GM23338 (cell line): ENCODE measurements around the gene BPTF. TPM values are rescaled to one million over a fixed set of nuclear protein-coding genes. Genes with fewer than 3 reads are reported as not detected.
A peak's percentile ranks its signal among the peaks of the same experiment; 100 is the strongest.

Source experiments
- ATAC-seq: fragments of 200-7000 bp; cut with Tn5 transposase; 3 replicates; pipeline ENCODE4 v1.9.1; 2020
- DNase-seq: peaks from one replicate; pipeline ENCODE4 v3.0.0-alpha.2; 2015; ENCODE audit warnings: low spot score
- H2AFZ ChIP-seq: fragments of 200-600 bp; sonication (generic); 2 replicates; pipeline ENCODE4 v1.8.0; 2016; ENCODE audit warnings: antibody characterized with exemption, mild to moderate bottlenecking, moderate library complexity
- H3F3A ChIP-seq: fragments of 200-600 bp; sonication (generic); replicated peaks from 2 replicates; pipeline ENCODE4 v1.8.0; 2017; ENCODE audit warnings: antibody characterized with exemption, mixed run types, low read depth
- H3K27ac ChIP-seq: fragments of 200-600 bp; sonication (generic); 2 replicates; pipeline ENCODE4 v1.6.1; 2016; ENCODE audit warnings: low read depth
- H3K27me3 ChIP-seq: fragments of 200-600 bp; sonication (generic); 2 replicates; pipeline ENCODE4 v1.8.0; 2016; ENCODE audit warnings: mild to moderate bottlenecking, mixed run types, moderate library complexity; ENCODE audit not compliant: insufficient read depth
- H3K36me3 ChIP-seq: fragments of 200-600 bp; sonication (generic); 2 replicates; pipeline ENCODE4 v1.8.0; 2016; ENCODE audit warnings: mild to moderate bottlenecking; ENCODE audit not compliant: insufficient read depth
- H3K4me1 ChIP-seq: fragments of 200-600 bp; sonication (generic); 2 replicates; pipeline ENCODE4 v1.8.0; 2016; ENCODE audit warnings: mild to moderate bottlenecking, moderate library complexity; ENCODE audit not compliant: insufficient read depth
- H3K4me2 ChIP-seq: fragments of 200-600 bp; sonication (generic); 2 replicates; pipeline ENCODE4 v1.7.1; 2017; ENCODE audit warnings: mixed run types
- H3K4me3 ChIP-seq: fragments of 200-600 bp; sonication (generic); 2 replicates; pipeline ENCODE4 v1.6.1; 2016; ENCODE audit warnings: mixed run types
- H3K79me2 ChIP-seq: fragments of 200-600 bp; sonication (generic); replicated peaks from 2 replicates; pipeline ENCODE4 v1.8.0; 2017; ENCODE audit warnings: mild to moderate bottlenecking; ENCODE audit not compliant: insufficient read depth
- H3K9me2 ChIP-seq: fragments of 200-600 bp; sonication (generic); 2 replicates; pipeline ENCODE4 v1.8.0; 2017; ENCODE audit not compliant: insufficient read depth
- H4K20me1 ChIP-seq: fragments of 200-600 bp; sonication (generic); replicated peaks from 2 replicates; pipeline ENCODE4 v1.8.0; 2017; ENCODE audit warnings: mild to moderate bottlenecking; ENCODE audit not compliant: insufficient read depth
- H3K27ac Mint-ChIP-seq: 2 replicates; pipeline ENCODE4 v1.8.0; 2020; ENCODE audit warnings: inconsistent platforms, mild to moderate bottlenecking, moderate library complexity, mixed read lengths
- H3K27me3 Mint-ChIP-seq: 3 replicates; pipeline ENCODE4 v1.8.0; 2022; ENCODE audit warnings: low read depth, mild to moderate bottlenecking, moderate library complexity, mixed read lengths, inconsistent platforms; ENCODE audit not compliant: insufficient read depth, poor library complexity
- H3K36me3 Mint-ChIP-seq: 3 replicates; pipeline ENCODE4 v1.8.0; 2021; ENCODE audit warnings: low read depth, mild to moderate bottlenecking, inconsistent platforms, moderate library complexity, mixed read lengths
- H3K4me1 Mint-ChIP-seq: 3 replicates; pipeline ENCODE4 v1.8.0; 2020; ENCODE audit warnings: mild to moderate bottlenecking, inconsistent platforms, mixed read lengths
- H3K4me3 Mint-ChIP-seq: 3 replicates; pipeline ENCODE4 v1.8.0; 2021; ENCODE audit warnings: moderate library complexity, mild to moderate bottlenecking, inconsistent platforms, mixed read lengths
- H3K9me3 Mint-ChIP-seq: 3 replicates; pipeline ENCODE4 v1.8.0; 2020; ENCODE audit warnings: moderate library complexity, mild to moderate bottlenecking, inconsistent platforms, mixed read lengths
- CREB1 ChIP-seq: fragments of 250-450 bp; sonication (Bioruptor Pico); IDR thresholded peaks from 2 replicates; pipeline ENCODE4 v1.5.0; 2020; ENCODE audit warnings: low read depth, mild to moderate bottlenecking, moderate library complexity
- CTCF ChIP-seq, 2 experiments: fragments of 200-600 bp in 1 of 2; sonication (generic) in 1 of 2; conservative IDR thresholded peaks; 2 replicates each; pipeline versions ENCODE4 v1.5.1 to v1.6.1; 2016 to 2017; ENCODE audit warnings: antibody characterized with exemption in 2 of 2, low read depth in 2 of 2, mild to moderate bottlenecking in 2 of 2, moderate library complexity in 1 of 2
- EZH2 ChIP-seq: fragments of 200-600 bp; sonication (generic); IDR thresholded peaks from one replicate; pipeline ENCODE4 v1.8.0; 2017; ENCODE audit warnings: antibody characterized with exemption, mild to moderate bottlenecking, low read depth; ENCODE audit not compliant: unreplicated experiment
- EZH2phosphoT487 ChIP-seq: fragments of 200-600 bp; sonication (generic); IDR thresholded peaks from one replicate; pipeline ENCODE4 v1.8.1; 2018; ENCODE audit warnings: antibody characterized with exemption; ENCODE audit not compliant: unreplicated experiment
- JUNB ChIP-seq: IDR thresholded peaks from one replicate; pipeline ENCODE4 v1.6.1; 2016; ENCODE audit warnings: antibody characterized with exemption; ENCODE audit not compliant: unreplicated experiment
- NANOG ChIP-seq: IDR thresholded peaks from 2 replicates; pipeline ENCODE4 v1.6.1; 2016; ENCODE audit warnings: antibody characterized with exemption, borderline replicate concordance
- POLR2AphosphoS5 ChIP-seq: IDR thresholded peaks from 2 replicates; pipeline ENCODE4 v1.6.1; 2016; ENCODE audit warnings: antibody characterized with exemption, low read depth
- ZNF114 ChIP-seq: fragments of 250-450 bp; sonication (Bioruptor Pico); IDR thresholded peaks from 2 replicates; pipeline ENCODE4 v1.5.0; 2020; ENCODE audit warnings: mild to moderate bottlenecking, moderate library complexity
- ZNF331 ChIP-seq: fragments of 250-450 bp; sonication (Bioruptor Pico); IDR thresholded peaks from 2 replicates; pipeline ENCODE4 v1.5.0; 2020; ENCODE audit warnings: low read depth, mild to moderate bottlenecking, moderate library complexity
- ZNF462 ChIP-seq: fragments of 250-450 bp; sonication (Bioruptor Pico); IDR thresholded peaks from 2 replicates; pipeline ENCODE4 v1.5.0; 2020; ENCODE audit warnings: mild to moderate bottlenecking, moderate library complexity
- polyA plus RNA-seq: library from polyadenylated mRNA; unstranded; fragments of >200 nt; fragmentation: Nextera tagmentation; extraction: Ambion mirVana; gene quantifications from 2 replicates; pipeline ENCODE4 v1.2.1, GENCODE V29; 2016
- total RNA-seq: library from RNA; depleted of rRNA; stranded (reverse); fragments of >200 nt; shearing (Covaris generic); gene quantifications from 2 replicates; pipeline ENCODE4 v1.2.3, GENCODE V29; 2014
- TF ChIP-seq, protein P1 (sequence below): IDR thresholded peaks from 2 replicates; pipeline ENCODE4 v1.6.1; 2016; ENCODE audit warnings: antibody characterized with exemption

The BPTF gene
- total and polyA plus RNA-seq, 2 experiments from 2014 or later, result 161 to 179 TPM

DNA sequence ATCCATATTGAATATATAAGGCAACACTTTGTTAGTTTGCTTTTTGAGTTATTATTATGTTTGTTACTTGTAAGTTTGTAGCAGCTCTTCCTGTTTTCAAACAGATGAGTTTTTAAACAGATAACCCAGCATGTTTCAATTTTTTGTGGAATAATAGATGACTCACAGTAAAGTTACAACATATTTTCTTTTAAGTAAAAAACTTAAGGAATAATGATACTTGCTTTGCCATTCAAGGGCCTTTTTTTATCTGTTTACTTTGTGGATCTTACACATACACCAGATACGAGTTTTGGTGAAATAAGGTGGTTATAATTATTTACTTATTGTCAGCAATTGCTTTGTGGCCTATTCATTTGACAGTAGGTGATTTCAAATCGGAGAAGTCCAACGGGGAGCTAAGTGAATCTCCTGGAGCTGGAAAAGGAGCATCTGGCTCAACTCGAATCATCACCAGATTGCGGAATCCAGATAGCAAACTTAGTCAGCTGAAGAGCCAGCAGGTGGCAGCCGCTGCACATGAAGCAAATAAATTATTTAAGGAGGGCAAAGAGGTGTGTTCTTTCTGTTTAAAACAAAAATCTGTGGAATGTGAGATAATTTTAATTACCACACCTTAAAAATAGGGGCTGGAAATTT, 66.3 kb downstream of the BPTF start:
- Histone ChIP-seq H3K27me3 (no peaks in the 10 kb centered on the region), H3K4me3 (no peak overlapping the region), H4K20me1 (peaks cover 13% of the 10 kb centered on the region), H2AFZ (no peak overlapping the region), H3K4me2 (no peak overlapping the region), H3F3A (no peaks in the 10 kb centered on the region; the same call in 1 of the 2 replicates), H3K79me2 (peaks cover 35% of the 10 kb centered on the region), H3K36me3 (peaks cover 54% of the 10 kb centered on the region), H3K9me2 (no peaks in the 10 kb centered on the region), H3K4me1 (no peaks in the 10 kb centered on the region), H3K27ac (0 out of 2 replicates have a peak overlapping the region, but pooled peaks have one; percentile 17)
- ATAC-seq, result no peak
- Mint-ChIP-seq H3K9me3 (no peaks in the 10 kb centered on the region), H3K4me1 (no peaks in the 10 kb centered on the region), H3K27ac (peak overlapping the region; percentile 15; the same call in 1 of the 2 replicates), H3K36me3 (peaks cover 59% of the 10 kb centered on the region), H3K27me3 (no peaks in the 10 kb centered on the region), H3K4me3 (no peak overlapping the region)
- TF ChIP-seq EZH2 (no peak), ZNF331 (no peak), CTCF (conservative IDR thresholded peaks at IDR 0.05; ENCODE audit: low read depth in 2 of 2) (peak; percentile 29 to 31; a peak in 3 of 4 replicates), ZNF114 (CRISPR knock-in tag) (no peak), CREB1 (no peak), JUNB (no peak)
- DNase-seq, result peak; percentile 22

- peaks cover 56% of the 10 kb centered on the region for H3K36me3 ChIP-seq
- Mint-ChIP-seq H3K27me3 (peaks cover 12% of the 10 kb centered on the region), H3K9me3 (no peaks in the 10 kb centered on the region), H3K4me1 (no peaks in the 10 kb centered on the region), H3K36me3 (peaks cover 81% of the 10 kb centered on the region), H3K4me3 (no peak overlapping the region), H3K27ac (peak overlapping the region; percentile 33; the same call in 1 of the 2 replicates)
- no peak overlapping the region for H3K4me2 ChIP-seq
- H3K4me1 ChIP-seq, result no peaks in the 10 kb centered on the region
- H3K79me2 ChIP-seq, result no peaks in the 10 kb centered on the region
- ATAC-seq, result no peak
- H2AFZ ChIP-seq, result no peak overlapping the region
- DNase-seq, result no peak
- H3K27me3 ChIP-seq, result no peaks in the 10 kb centered on the region
- H3K4me3 ChIP-seq, result no peak overlapping the region
- 0 out of 2 replicates have a peak, but pooled peaks cover 3% of the 10 kb centered on the region for H4K20me1 ChIP-seq
- peaks cover 3% of the 10 kb centered on the region for H3F3A ChIP-seq
- H3K27ac ChIP-seq, result no peak overlapping the region; the same call in 1 of the 2 replicates
- H3K9me2 ChIP-seq, result no peaks in the 10 kb centered on the region
- TF ChIP-seq ZNF462 (CRISPR knock-in tag) (no peak), EZH2 (no peak), EZH2phosphoT487 (no peak), ZNF114 (CRISPR knock-in tag) (no peak), POLR2AphosphoS5 (no peak), ZNF331 (no peak), NANOG (no peak), JUNB (no peak)
- TF ChIP-seq, protein P1, sequence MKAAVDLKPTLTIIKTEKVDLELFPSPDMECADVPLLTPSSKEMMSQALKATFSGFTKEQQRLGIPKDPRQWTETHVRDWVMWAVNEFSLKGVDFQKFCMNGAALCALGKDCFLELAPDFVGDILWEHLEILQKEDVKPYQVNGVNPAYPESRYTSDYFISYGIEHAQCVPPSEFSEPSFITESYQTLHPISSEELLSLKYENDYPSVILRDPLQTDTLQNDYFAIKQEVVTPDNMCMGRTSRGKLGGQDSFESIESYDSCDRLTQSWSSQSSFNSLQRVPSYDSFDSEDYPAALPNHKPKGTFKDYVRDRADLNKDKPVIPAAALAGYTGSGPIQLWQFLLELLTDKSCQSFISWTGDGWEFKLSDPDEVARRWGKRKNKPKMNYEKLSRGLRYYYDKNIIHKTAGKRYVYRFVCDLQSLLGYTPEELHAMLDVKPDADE, result no peak
These were observed 77.4 kb downstream of the BPTF start for GRCh38 chr17:67902511-67903231.
